ENCODE data around the gene DHX8.
"Not testable (repeated sequence)": the region's sequence is repeated elsewhere in the genome, so short reads cannot be mapped to it uniquely, and the experiment has no call there.

DHX8 gene

GRCh38 chr17:43462569-43462968, 21.2 kb upstream of the DHX8 start:
- DNase-seq = not testable (repeated sequence)

- no peak for DNase-seq
Measured at GRCh38 chr17:43463241-43463640, 20.5 kb upstream of the DHX8 start.

- DNase-seq = no peak
Measured at GRCh38 chr17:43464046-43464445, 19.7 kb upstream of the DHX8 start.

GRCh38 chr17:43465049-43465448, 18.7 kb upstream of the DHX8 start:
- DNase-seq = no peak

- DNase-seq = no peak
Measured at GRCh38 chr17:43467981-43468581, 15.7 kb upstream of the DHX8 start.

- no peak for DNase-seq
Measured at GRCh38 chr17:43468691-43469139, 15.1 kb upstream of the DHX8 start.

GRCh38 chr17:43469145-43469544, 14.6 kb upstream of the DHX8 start:
- no peak for DNase-seq

- DNase-seq = no peak
Measured at GRCh38 chr17:43471585-43472160, 12.1 kb upstream of the DHX8 start.

- no peak for DNase-seq
Measured at GRCh38 chr17:43475494-43476089, 8.2 kb upstream of the DHX8 start.

- not testable (repeated sequence) for DNase-seq
Measured at GRCh38 chr17:43476306-43476705, 7.5 kb upstream of the DHX8 start.

GRCh38 chr17:43477832-43478634, 5.7 kb upstream of the DHX8 start:
- DNase-seq = no peak

- no peak for DNase-seq
Measured at GRCh38 chr17:43479948-43480347, 3.8 kb upstream of the DHX8 start.

GRCh38 chr17:43482103-43483012, 1.4 kb upstream of the DHX8 start:
- DNase-seq = no peak

GRCh38 chr17:43490621-43491020, 6.8 kb downstream of the DHX8 start:
- no peak for DNase-seq

GRCh38 chr17:43509440-43509839, 25.7 kb downstream of the DHX8 start:
- not testable (repeated sequence) for DNase-seq

GRCh38 chr17:43511199-43511598, 27.4 kb downstream of the DHX8 start:
- not testable (repeated sequence) for DNase-seq

GRCh38 chr17:43515656-43516055, 31.9 kb downstream of the DHX8 start:
- no peak for DNase-seq

GRCh38 chr17:43517161-43517560, 33.4 kb downstream of the DHX8 start:
- no peak for DNase-seq

- DNase-seq = no peak
Measured at GRCh38 chr17:43517615-43518386, 34.0 kb downstream of the DHX8 start.

GRCh38 chr17:43521389-43521788, 37.6 kb downstream of the DHX8 start:
- no peak for DNase-seq

GRCh38 chr17:43524945-43525575, 41.3 kb downstream of the DHX8 start:
- no peak for DNase-seq

All from cortex of kidney (tissue), 1 donor.